Transverse colon (tissue), 4 donors: ENCODE results near the gene DPH7.

Source experiments
- CTCF ChIP-seq, 5 experiments: fragments of 200-600 bp in 3 of 5; fragments of 450-650 bp in 2 of 5; sonication (generic) in 3 of 5; IDR thresholded peaks; 1 replicate in 2 of 5; 2 replicates in 3 of 5; pipeline ENCODE4 v1.5.1; 2016 to 2017; ENCODE audit warnings: antibody characterized with exemption in 5 of 5, inconsistent platforms in 3 of 5, mild to moderate bottlenecking in 2 of 5, moderate library complexity in 1 of 5
- EP300 ChIP-seq: sonication (generic); formaldehyde crosslinking; IDR thresholded peaks from one replicate; pipeline ENCODE4 v1.6.1; 2017; ENCODE audit warnings: antibody characterized with exemption, low read depth
- POLR2A ChIP-seq: fragments of 450-650 bp; IDR thresholded peaks from one replicate; pipeline ENCODE4 v1.6.1; 2016; ENCODE audit warnings: antibody characterized with exemption, mild to moderate bottlenecking, moderate library complexity
- POLR2AphosphoS5 ChIP-seq, 3 donors: sonication (generic); formaldehyde crosslinking; IDR thresholded peaks; one replicate each; pipeline ENCODE4 v1.6.1; 2016; ENCODE audit warnings: antibody characterized with exemption in 3 of 3

- TF ChIP-seq POLR2AphosphoS5 (IDR thresholded peaks at IDR 0.05) = no peak
- TF ChIP-seq EP300 = no peak
- TF ChIP-seq CTCF (IDR thresholded peaks at IDR 0.05) = no peak
- TF ChIP-seq POLR2A = no peak
Measured at GRCh38 chr9:137545123-137545522, 33.6 kb downstream of the DPH7 start.
